HG03378 (cell line): ENCODE measurements around the gene MYOM1.
"Not testable (repeated sequence)": the region's sequence is repeated elsewhere in the genome, so short reads cannot be mapped to it uniquely, and the experiment has no call there.

Experiments
- ATAC-seq: cut with Tn5 transposase; IDR thresholded peaks from one replicate; pipeline ENCODE4 v1.9.1; 2021; ENCODE audit warnings: mild to moderate bottlenecking, moderate library complexity; ENCODE audit not compliant: unreplicated experiment

The MYOM1 gene

GRCh38 chr18:3044931-3045698, 174.7 kb downstream of the MYOM1 start:
- ATAC-seq = no peak

GRCh38 chr18:3042379-3042778, 177.4 kb downstream of the MYOM1 start:
- ATAC-seq = no peak

GRCh38 chr18:3041843-3042242, 177.9 kb downstream of the MYOM1 start:
- no peak for ATAC-seq

- ATAC-seq = no peak
These were observed 178.9 kb downstream of the MYOM1 start for GRCh38 chr18:3040881-3041280.

- no peak for ATAC-seq
These were observed 179.6 kb downstream of the MYOM1 start for GRCh38 chr18:3040173-3040572.

- ATAC-seq = peak; percentile 99
These were observed 182.3 kb downstream of the MYOM1 start for GRCh38 chr18:3037423-3037915.

- no peak for ATAC-seq
These were observed 183.7 kb downstream of the MYOM1 start for GRCh38 chr18:3036108-3036507.

GRCh38 chr18:3035635-3036034, 184.1 kb downstream of the MYOM1 start:
- ATAC-seq = no peak

- no peak for ATAC-seq
These were observed 187.0 kb downstream of the MYOM1 start for GRCh38 chr18:3032721-3033120.

GRCh38 chr18:3029215-3029952, 190.4 kb downstream of the MYOM1 start:
- no peak for ATAC-seq

GRCh38 chr18:3028115-3028514, 191.7 kb downstream of the MYOM1 start:
- ATAC-seq = not testable (repeated sequence)

- no peak for ATAC-seq
These were observed 192.3 kb downstream of the MYOM1 start for GRCh38 chr18:3027370-3027891.

- no peak for ATAC-seq
These were observed 194.2 kb downstream of the MYOM1 start for GRCh38 chr18:3025544-3025943.

- not testable (repeated sequence) for ATAC-seq
These were observed 196.2 kb downstream of the MYOM1 start for GRCh38 chr18:3023603-3024002.
